Trophoblast cell (in vitro differentiated cells and primary cell): Measurements from ENCODE around the gene TTC36.

ENCODE experiments used
- DNase-seq, 2 donors: peaks; one replicate each; pipeline ENCODE4 v3.0.0-alpha.2; 2016
- H2AFZ ChIP-seq: 2 replicates; pipeline ENCODE4 v1.6.1; 2013; ENCODE audit warnings: low read length, moderate library complexity, mild to moderate bottlenecking; ENCODE audit not compliant: insufficient read depth, poor library complexity
- H2AK5ac ChIP-seq: 2 replicates; pipeline ENCODE4 v1.6.1; 2013; ENCODE audit warnings: mild to moderate bottlenecking, low read length
- H2BK120ac ChIP-seq: 2 replicates; pipeline ENCODE4 v1.6.1; 2013; ENCODE audit warnings: low read length, mild to moderate bottlenecking, moderate library complexity; ENCODE audit not compliant: insufficient read depth, poor library complexity
- H2BK12ac ChIP-seq: 2 replicates; pipeline ENCODE4 v1.6.1; 2013; ENCODE audit warnings: mild to moderate bottlenecking, low read length, moderate library complexity
- H2BK5ac ChIP-seq: 2 replicates; pipeline ENCODE4 v1.6.1; 2013; ENCODE audit warnings: low read length, low read depth, moderate library complexity, mild to moderate bottlenecking; ENCODE audit not compliant: poor library complexity
- H3K14ac ChIP-seq: 2 replicates; pipeline ENCODE4 v1.6.1; 2013; ENCODE audit warnings: mild to moderate bottlenecking, low read length
- H3K18ac ChIP-seq: 2 replicates; pipeline ENCODE4 v1.6.1; 2013; ENCODE audit warnings: mild to moderate bottlenecking, low read length
- H3K23ac ChIP-seq: 2 replicates; pipeline ENCODE4 v1.6.1; 2013; ENCODE audit warnings: low read length
- H3K27ac ChIP-seq: 2 replicates; pipeline ENCODE4 v1.5.1; 2013; ENCODE audit warnings: low read depth, mild to moderate bottlenecking, inconsistent platforms, low read length, moderate library complexity
- H3K27me3 ChIP-seq: 2 replicates; pipeline ENCODE4 v1.6.1; 2013; ENCODE audit warnings: inconsistent platforms, mild to moderate bottlenecking, low read length, moderate library complexity; ENCODE audit not compliant: insufficient read depth
- H3K36me3 ChIP-seq, 2 experiments: 1 replicate in 1 of 2; 2 replicates in 1 of 2; pipeline ENCODE4 v1.6.1; 2013; ENCODE audit warnings: low read length in 2 of 2, mild to moderate bottlenecking in 2 of 2, moderate library complexity in 1 of 2; ENCODE audit not compliant: insufficient read depth in 2 of 2, control insufficient read depth in 1 of 2
- H3K4ac ChIP-seq: 2 replicates; pipeline ENCODE4 v1.6.1; 2013; ENCODE audit warnings: low read depth, mild to moderate bottlenecking, low read length, moderate library complexity
- H3K4me1 ChIP-seq, 2 experiments: 1 replicate in 1 of 2; 2 replicates in 1 of 2; pipeline ENCODE4 v1.6.1; 2013; ENCODE audit warnings: low read length in 2 of 2, mild to moderate bottlenecking in 2 of 2, moderate library complexity in 1 of 2; ENCODE audit not compliant: insufficient read depth in 2 of 2, control insufficient read depth in 1 of 2
- H3K4me2 ChIP-seq: 2 replicates; pipeline ENCODE4 v1.6.1; 2013; ENCODE audit warnings: inconsistent platforms, mild to moderate bottlenecking, low read length, moderate library complexity
- H3K4me3 ChIP-seq: 2 replicates; pipeline ENCODE4 v1.5.1; 2013; ENCODE audit warnings: mild to moderate bottlenecking, low read depth, low read length, inconsistent platforms
- H3K79me1 ChIP-seq: one replicate; pipeline ENCODE4 v1.6.1; 2013; ENCODE audit warnings: low read length
- H3K79me2 ChIP-seq: 2 replicates; pipeline ENCODE4 v1.6.1; 2013; ENCODE audit warnings: low read length, mild to moderate bottlenecking; ENCODE audit not compliant: control insufficient read depth, insufficient read depth, poor library complexity
- H3K9ac ChIP-seq: 2 replicates; pipeline ENCODE4 v1.6.1; 2013; ENCODE audit warnings: mild to moderate bottlenecking, low read length
- H3K9me3 ChIP-seq: 2 replicates; pipeline ENCODE4 v1.6.1; 2013; ENCODE audit warnings: low read depth, mild to moderate bottlenecking, control low read depth, inconsistent platforms, low read length; ENCODE audit not compliant: insufficient read depth
- H4K12ac ChIP-seq: 2 replicates; pipeline ENCODE4 v1.6.1; 2013; ENCODE audit warnings: low read depth, mild to moderate bottlenecking, low read length, moderate library complexity
- H4K8ac ChIP-seq: 2 replicates; pipeline ENCODE4 v1.6.1; 2013; ENCODE audit warnings: low read depth, mild to moderate bottlenecking, low read length, moderate library complexity
- H4K91ac ChIP-seq: one replicate; pipeline ENCODE4 v1.6.1; 2013; ENCODE audit warnings: low read depth, mild to moderate bottlenecking, low read length, moderate library complexity
- WGBS: extraction: QIAGEN DNeasy Blood & Tissue Kit; methylation state at CpG from one replicate; pipeline ENCODE4 v1.1.7; 2013; ENCODE audit warnings: missing lambda C conversion rate; ENCODE audit not compliant: insufficient read length, insufficient coverage; ENCODE audit errors: extremely low coverage; 5-methylcytosine and 5-hydroxymethylcytosine counted together

The TTC36 gene

DNA sequence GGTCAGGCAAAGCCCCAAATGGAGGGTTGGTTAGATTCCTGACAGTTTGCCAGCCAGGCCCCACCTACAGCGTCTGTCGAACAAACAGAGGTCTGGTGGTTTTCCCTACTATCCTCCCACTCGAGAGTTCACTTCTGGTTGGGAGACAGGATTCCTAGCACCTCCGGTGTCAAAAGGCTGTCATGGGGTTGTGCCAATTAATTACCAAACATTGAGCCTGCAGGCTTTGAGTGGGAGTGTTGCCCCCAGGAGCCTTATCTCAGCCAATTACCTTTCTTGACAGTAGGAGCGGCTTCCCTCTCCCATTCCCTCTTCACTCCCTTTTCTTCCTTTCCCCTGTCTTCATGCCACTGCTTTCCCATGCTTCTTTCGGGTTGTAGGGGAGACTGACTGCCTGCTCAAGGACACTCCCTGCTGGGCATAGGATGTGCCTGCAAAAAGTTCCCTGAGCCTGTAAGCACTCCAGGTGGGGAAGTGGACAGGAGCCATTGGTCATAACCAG lies 4.7 kb upstream of the TTC36 start:
- Histone ChIP-seq H4K8ac (no peak overlapping the region), H4K91ac (no peak overlapping the region), H3K27me3 (no peaks in the 10 kb centered on the region), H3K79me2 (no peaks in the 10 kb centered on the region), H3K9me3 (no peaks in the 10 kb centered on the region), H3K23ac (no peak overlapping the region), H2BK12ac (no peak overlapping the region), H3K9ac (no peak overlapping the region), H3K27ac (no peak overlapping the region), H3K14ac (no peak overlapping the region), H2AK5ac (no peak overlapping the region), H2AFZ (no peak overlapping the region), H2BK5ac (no peak overlapping the region), H2BK120ac (no peak overlapping the region), H3K4me3 (no peak overlapping the region), H3K4me1 (peaks cover 0 to 3% of the 10 kb centered on the region in 2 experiments), H3K18ac (no peak overlapping the region), H3K79me1 (no peaks in the 10 kb centered on the region), H4K12ac (no peak overlapping the region), H3K36me3 (peaks cover 29 to 50% of the 10 kb centered on the region in 2 experiments), H3K4ac (no peak overlapping the region), H3K4me2 (no peak overlapping the region)
- no CpG with 5 or more reads among the region's 6 CpGs for WGBS
- DNase-seq, result peak in 1 of 2 donors; percentile 31

DNA sequence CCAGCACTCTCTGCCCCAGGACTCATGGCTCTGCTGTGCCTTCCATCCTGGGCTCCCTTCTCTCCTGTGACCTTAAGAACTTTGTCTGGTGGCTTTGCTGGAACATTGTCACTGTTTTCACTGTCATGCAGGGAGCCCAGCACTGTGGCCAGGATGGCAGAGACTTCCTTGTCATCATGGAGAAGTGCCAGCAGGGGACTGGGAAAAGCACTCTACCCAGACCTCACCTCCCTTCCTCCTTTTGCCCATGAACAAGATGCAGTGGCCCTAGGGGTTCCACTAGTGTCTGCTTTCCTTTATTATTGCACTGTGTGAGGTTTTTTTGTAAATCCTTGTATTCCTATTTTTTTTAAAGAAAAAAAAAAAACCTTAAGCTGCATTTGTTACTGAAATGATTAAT lies 2.9 kb upstream of the TTC36 start:
- Histone ChIP-seq H3K27ac (no peak overlapping the region), H2AK5ac (no peak overlapping the region), H3K4ac (no peak overlapping the region), H4K8ac (no peak overlapping the region), H3K4me2 (no peak overlapping the region), H2BK12ac (no peak overlapping the region), H3K4me3 (no peak overlapping the region), H2BK120ac (no peak overlapping the region), H3K4me1 (peaks cover 3% of the 10 kb centered on the region in 2 experiments), H3K79me2 (no peaks in the 10 kb centered on the region), H2AFZ (no peak overlapping the region), H3K79me1 (no peaks in the 10 kb centered on the region), H3K9me3 (no peaks in the 10 kb centered on the region), H3K9ac (no peak overlapping the region), H3K23ac (no peak overlapping the region), H3K36me3 (peaks cover 29 to 50% of the 10 kb centered on the region in 2 experiments), H3K27me3 (no peaks in the 10 kb centered on the region), H2BK5ac (no peak overlapping the region), H4K91ac (no peak overlapping the region), H4K12ac (no peak overlapping the region), H3K18ac (no peak overlapping the region), H3K14ac (no peak overlapping the region)
- DNase-seq, result no peak

GRCh38 chr11:118524757-118525470 lies 2.4 kb upstream of the TTC36 start:
- no peak for DNase-seq
- no peak overlapping the region for H3K9ac ChIP-seq
- H3K27me3 ChIP-seq, result no peaks in the 10 kb centered on the region
- peaks cover 3 to 5% of the 10 kb centered on the region in 2 experiments for H3K4me1 ChIP-seq
- no peaks in the 10 kb centered on the region for H3K79me2 ChIP-seq
- peaks cover 26 to 44% of the 10 kb centered on the region in 2 experiments for H3K36me3 ChIP-seq
- H4K8ac ChIP-seq, result no peak overlapping the region
- H2BK12ac ChIP-seq, result no peak overlapping the region
- H2AFZ ChIP-seq, result no peak overlapping the region
- H3K14ac ChIP-seq, result no peak overlapping the region
- no CpG with 5 or more reads among the region's 6 CpGs for WGBS
- no peak overlapping the region for H3K4me2 ChIP-seq
- H3K79me1 ChIP-seq, result no peaks in the 10 kb centered on the region
- H3K27ac ChIP-seq, result no peak overlapping the region
- H3K4ac ChIP-seq, result no peak overlapping the region
- no peak overlapping the region for H2BK5ac ChIP-seq
- no peak overlapping the region for H4K12ac ChIP-seq
- H3K4me3 ChIP-seq, result no peak overlapping the region
- H3K18ac ChIP-seq, result no peak overlapping the region
- H2BK120ac ChIP-seq, result no peak overlapping the region
- H2AK5ac ChIP-seq, result no peak overlapping the region
- H4K91ac ChIP-seq, result no peak overlapping the region
- no peaks in the 10 kb centered on the region for H3K9me3 ChIP-seq
- H3K23ac ChIP-seq, result no peak overlapping the region

DNA sequence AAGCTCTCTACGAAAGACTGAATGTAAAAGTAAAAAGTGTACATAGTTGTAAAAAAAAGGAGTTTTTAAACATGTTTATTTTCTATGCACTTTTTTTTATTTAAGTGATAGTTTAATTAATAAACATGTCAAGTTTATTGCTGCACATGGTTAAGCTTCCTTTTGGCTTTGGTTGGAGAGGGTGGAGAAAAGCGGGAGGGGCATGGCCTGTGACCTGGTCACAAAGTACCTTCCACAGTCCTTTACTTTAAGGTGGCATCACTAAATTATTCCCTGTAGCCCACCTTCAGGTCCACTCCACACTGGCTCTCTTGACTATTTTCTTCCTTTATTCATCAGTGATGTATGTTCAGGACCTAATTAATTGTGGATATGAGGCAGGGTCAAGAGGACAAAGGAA lies 586 bp upstream of the TTC36 start:
- no peaks in the 10 kb centered on the region for H3K27me3 ChIP-seq
- H3K14ac ChIP-seq, result no peak overlapping the region
- peaks cover 10% of the 10 kb centered on the region for H3K79me1 ChIP-seq
- no CpG with 5 or more reads among the region's 2 CpGs for WGBS
- H2BK12ac ChIP-seq, result no peak overlapping the region
- H3K9ac ChIP-seq, result no peak overlapping the region
- no peak overlapping the region for H2AFZ ChIP-seq
- H2BK120ac ChIP-seq, result no peak overlapping the region
- H2BK5ac ChIP-seq, result no peak overlapping the region
- no peak overlapping the region for H3K18ac ChIP-seq
- H3K27ac ChIP-seq, result no peak overlapping the region
- H3K23ac ChIP-seq, result no peak overlapping the region
- H3K4me2 ChIP-seq, result no peak overlapping the region
- H2AK5ac ChIP-seq, result no peak overlapping the region
- H3K79me2 ChIP-seq, result peaks cover 9% of the 10 kb centered on the region
- H4K91ac ChIP-seq, result no peak overlapping the region
- no peak for DNase-seq
- no peaks in the 10 kb centered on the region for H3K9me3 ChIP-seq
- peaks cover 6 to 9% of the 10 kb centered on the region in 2 experiments for H3K4me1 ChIP-seq
- H4K8ac ChIP-seq, result no peak overlapping the region
- H3K4ac ChIP-seq, result no peak overlapping the region
- H3K36me3 ChIP-seq, result peaks cover 20 to 31% of the 10 kb centered on the region in 2 experiments
- no peak overlapping the region for H3K4me3 ChIP-seq
- no peak overlapping the region for H4K12ac ChIP-seq
